ENCODE results near the gene PHACTR1.

PHACTR1 gene

GRCh38 chr6:13251242-13251641 lies 534.7 kb downstream of the PHACTR1 start:
- no peak for DNase-seq (ENCODE audit: low read depth in 1 of 2, low spot score in 1 of 2)
- no peaks in the 10 kb centered on the region for H3K27me3 ChIP-seq (ENCODE audit: insufficient read depth, poor library complexity, severe bottlenecking)
- TF ChIP-seq CTCF (IDR thresholded peaks at IDR 0.05; ENCODE audit: insufficient read depth, low read length) (no peak), SPI1 (IDR thresholded peaks at IDR 0.05; ENCODE audit: borderline replicate concordance, low read depth) (no peak), POLR2AphosphoS5 (IDR thresholded peaks at IDR 0.05; ENCODE audit: low read depth) (no peak), GABPA (IDR thresholded peaks at IDR 0.05; ENCODE audit: low read depth) (no peak)
- TF ChIP-seq, protein P1, sequence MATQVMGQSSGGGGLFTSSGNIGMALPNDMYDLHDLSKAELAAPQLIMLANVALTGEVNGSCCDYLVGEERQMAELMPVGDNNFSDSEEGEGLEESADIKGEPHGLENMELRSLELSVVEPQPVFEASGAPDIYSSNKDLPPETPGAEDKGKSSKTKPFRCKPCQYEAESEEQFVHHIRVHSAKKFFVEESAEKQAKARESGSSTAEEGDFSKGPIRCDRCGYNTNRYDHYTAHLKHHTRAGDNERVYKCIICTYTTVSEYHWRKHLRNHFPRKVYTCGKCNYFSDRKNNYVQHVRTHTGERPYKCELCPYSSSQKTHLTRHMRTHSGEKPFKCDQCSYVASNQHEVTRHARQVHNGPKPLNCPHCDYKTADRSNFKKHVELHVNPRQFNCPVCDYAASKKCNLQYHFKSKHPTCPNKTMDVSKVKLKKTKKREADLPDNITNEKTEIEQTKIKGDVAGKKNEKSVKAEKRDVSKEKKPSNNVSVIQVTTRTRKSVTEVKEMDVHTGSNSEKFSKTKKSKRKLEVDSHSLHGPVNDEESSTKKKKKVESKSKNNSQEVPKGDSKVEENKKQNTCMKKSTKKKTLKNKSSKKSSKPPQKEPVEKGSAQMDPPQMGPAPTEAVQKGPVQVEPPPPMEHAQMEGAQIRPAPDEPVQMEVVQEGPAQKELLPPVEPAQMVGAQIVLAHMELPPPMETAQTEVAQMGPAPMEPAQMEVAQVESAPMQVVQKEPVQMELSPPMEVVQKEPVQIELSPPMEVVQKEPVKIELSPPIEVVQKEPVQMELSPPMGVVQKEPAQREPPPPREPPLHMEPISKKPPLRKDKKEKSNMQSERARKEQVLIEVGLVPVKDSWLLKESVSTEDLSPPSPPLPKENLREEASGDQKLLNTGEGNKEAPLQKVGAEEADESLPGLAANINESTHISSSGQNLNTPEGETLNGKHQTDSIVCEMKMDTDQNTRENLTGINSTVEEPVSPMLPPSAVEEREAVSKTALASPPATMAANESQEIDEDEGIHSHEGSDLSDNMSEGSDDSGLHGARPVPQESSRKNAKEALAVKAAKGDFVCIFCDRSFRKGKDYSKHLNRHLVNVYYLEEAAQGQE (IDR thresholded peaks at IDR 0.05; ENCODE audit: insufficient replicate concordance, low read depth) = no peak
- H3K4me3 ChIP-seq (replicated peaks; ENCODE audit: insufficient read depth, low read length) = no peak overlapping the region
- H3K27ac ChIP-seq (replicated peaks) = no peak overlapping the region

- peak overlapping the region; percentile 38 for H3K27ac ChIP-seq (replicated peaks)
- TF ChIP-seq, protein P1 (IDR thresholded peaks at IDR 0.05; ENCODE audit: insufficient replicate concordance, low read depth) = no peak
- TF ChIP-seq CTCF (IDR thresholded peaks at IDR 0.05; ENCODE audit: insufficient read depth, low read length) (no peak), POLR2AphosphoS5 (IDR thresholded peaks at IDR 0.05; ENCODE audit: low read depth) (no peak), SPI1 (IDR thresholded peaks at IDR 0.05; ENCODE audit: borderline replicate concordance, low read depth) (no peak), GABPA (IDR thresholded peaks at IDR 0.05; ENCODE audit: low read depth) (no peak)
- no peak overlapping the region for H3K4me3 ChIP-seq (replicated peaks; ENCODE audit: insufficient read depth, low read length)
- H3K27me3 ChIP-seq (ENCODE audit: insufficient read depth, poor library complexity, severe bottlenecking) = no peaks in the 10 kb centered on the region
- no peak for DNase-seq (ENCODE audit: low read depth in 1 of 2, low spot score in 1 of 2)
These were observed 536.2 kb downstream of the PHACTR1 start for GRCh38 chr6:13252790-13253189.

DNA sequence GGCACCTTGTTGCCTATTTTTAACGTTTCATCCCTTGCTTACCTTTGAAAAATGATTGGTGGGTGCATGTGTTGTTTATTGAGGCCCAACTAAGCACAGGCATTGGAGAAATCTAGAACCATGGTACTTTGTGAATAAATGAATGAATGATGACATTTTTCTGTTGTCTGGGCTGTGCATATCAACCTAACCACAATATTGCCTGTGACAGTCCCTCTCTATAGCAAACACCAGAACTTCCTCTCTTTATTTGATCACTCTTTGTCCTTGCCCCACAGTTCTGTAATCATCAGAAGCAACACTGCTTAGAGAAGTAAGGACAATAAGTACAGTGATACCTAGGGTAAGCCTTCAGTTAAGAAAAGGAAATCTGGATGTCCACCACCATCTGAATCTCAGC lies 536.7 kb downstream of the PHACTR1 start:
- TF ChIP-seq SPI1 (IDR thresholded peaks at IDR 0.05; ENCODE audit: borderline replicate concordance, low read depth) (peak; percentile 86; the same call in 1 of the 2 replicates), POLR2AphosphoS5 (IDR thresholded peaks at IDR 0.05; ENCODE audit: low read depth) (no peak)

GRCh38 chr6:13256266-13257001 lies 539.9 kb downstream of the PHACTR1 start:
- DNase-seq (ENCODE audit: low read depth in 1 of 2, low spot score in 1 of 2) = peak in 1 of 2 experiments; percentile 13
- TF ChIP-seq SPI1 (IDR thresholded peaks at IDR 0.05; ENCODE audit: borderline replicate concordance, low read depth) (no peak), CTCF (IDR thresholded peaks at IDR 0.05; ENCODE audit: insufficient read depth, low read length) (no peak), POLR2AphosphoS5 (IDR thresholded peaks at IDR 0.05; ENCODE audit: low read depth) (no peak), GABPA (IDR thresholded peaks at IDR 0.05; ENCODE audit: low read depth) (no peak)
- TF ChIP-seq, protein P1 (IDR thresholded peaks at IDR 0.05; ENCODE audit: insufficient replicate concordance, low read depth) = no peak
- no peaks in the 10 kb centered on the region for H3K27me3 ChIP-seq (ENCODE audit: insufficient read depth, poor library complexity, severe bottlenecking)
- H3K27ac ChIP-seq (replicated peaks) = 0 out of 2 replicates have a peak overlapping the region, but pooled peaks have one; percentile 1
- H3K4me3 ChIP-seq (replicated peaks; ENCODE audit: insufficient read depth, low read length) = no peak overlapping the region

More for the DNA sequence above, 536.7 kb downstream of the PHACTR1 start:
- no peak overlapping the region for H3K4me3 ChIP-seq (replicated peaks; ENCODE audit: insufficient read depth, low read length)
- peak overlapping the region; percentile 38 for H3K27ac ChIP-seq (replicated peaks)
- DNase-seq (ENCODE audit: low read depth in 1 of 2, low spot score in 1 of 2) = peak in 1 of 2 experiments; percentile 68
- no peaks in the 10 kb centered on the region for H3K27me3 ChIP-seq (ENCODE audit: insufficient read depth, poor library complexity, severe bottlenecking)
